ENCODE measurements around the gene INPP1. TPM values are rescaled to one million over a fixed set of nuclear protein-coding genes. Genes with fewer than 3 reads are reported as not detected.

Gene INPP1
- total RNA-seq, 6 donors from 2014 or later = 17.6 to 37.6 (median 26.9) TPM

DNA sequence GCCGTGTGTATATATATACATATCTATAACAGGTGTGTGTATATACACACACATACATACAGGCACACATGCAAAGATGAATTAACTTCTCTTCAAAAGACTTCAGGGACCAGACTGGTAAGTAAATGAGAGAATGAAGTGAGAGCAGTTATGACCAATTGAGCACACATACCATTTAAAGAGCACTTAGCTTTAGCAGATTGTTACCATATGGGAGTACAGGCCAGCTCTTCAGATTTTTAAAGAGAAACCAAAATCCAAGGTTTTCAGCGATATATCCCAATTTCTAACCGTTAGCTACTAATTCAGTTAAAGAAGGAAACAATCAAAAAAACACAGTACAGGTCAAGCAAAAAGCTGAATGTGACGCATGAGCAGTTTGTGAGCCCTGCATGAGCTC lies 23.7 kb downstream of the INPP1 start:
- 92 to 93% methylated on average over 4 of the region's 4 CpGs for WGBS, 2 donors
- no peak overlapping the region for H3K27ac ChIP-seq
- no peaks in the 10 kb centered on the region for H3K9me3 ChIP-seq
- no peaks in the 10 kb centered on the region for H3K4me1 ChIP-seq
- TF ChIP-seq EP300 (IDR thresholded peaks at IDR 0.05) (no peak), POLR2A (IDR thresholded peaks at IDR 0.05) (no peak), POLR2AphosphoS5 (IDR thresholded peaks at IDR 0.05) (no peak)
- TF ChIP-seq, protein P1, sequence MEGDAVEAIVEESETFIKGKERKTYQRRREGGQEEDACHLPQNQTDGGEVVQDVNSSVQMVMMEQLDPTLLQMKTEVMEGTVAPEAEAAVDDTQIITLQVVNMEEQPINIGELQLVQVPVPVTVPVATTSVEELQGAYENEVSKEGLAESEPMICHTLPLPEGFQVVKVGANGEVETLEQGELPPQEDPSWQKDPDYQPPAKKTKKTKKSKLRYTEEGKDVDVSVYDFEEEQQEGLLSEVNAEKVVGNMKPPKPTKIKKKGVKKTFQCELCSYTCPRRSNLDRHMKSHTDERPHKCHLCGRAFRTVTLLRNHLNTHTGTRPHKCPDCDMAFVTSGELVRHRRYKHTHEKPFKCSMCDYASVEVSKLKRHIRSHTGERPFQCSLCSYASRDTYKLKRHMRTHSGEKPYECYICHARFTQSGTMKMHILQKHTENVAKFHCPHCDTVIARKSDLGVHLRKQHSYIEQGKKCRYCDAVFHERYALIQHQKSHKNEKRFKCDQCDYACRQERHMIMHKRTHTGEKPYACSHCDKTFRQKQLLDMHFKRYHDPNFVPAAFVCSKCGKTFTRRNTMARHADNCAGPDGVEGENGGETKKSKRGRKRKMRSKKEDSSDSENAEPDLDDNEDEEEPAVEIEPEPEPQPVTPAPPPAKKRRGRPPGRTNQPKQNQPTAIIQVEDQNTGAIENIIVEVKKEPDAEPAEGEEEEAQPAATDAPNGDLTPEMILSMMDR (IDR thresholded peaks at IDR 0.05) = no peak
- H3K27me3 ChIP-seq = no peaks in the 10 kb centered on the region
- no peak for DNase-seq
- no peak for ATAC-seq (ENCODE audit: low FRiP score in 2 of 2)
- H3K4me3 ChIP-seq = no peak overlapping the region
- H3K36me3 ChIP-seq = peaks cover 7 to 81% (median 22%) of the 10 kb centered on the region in 4 donors

DNA sequence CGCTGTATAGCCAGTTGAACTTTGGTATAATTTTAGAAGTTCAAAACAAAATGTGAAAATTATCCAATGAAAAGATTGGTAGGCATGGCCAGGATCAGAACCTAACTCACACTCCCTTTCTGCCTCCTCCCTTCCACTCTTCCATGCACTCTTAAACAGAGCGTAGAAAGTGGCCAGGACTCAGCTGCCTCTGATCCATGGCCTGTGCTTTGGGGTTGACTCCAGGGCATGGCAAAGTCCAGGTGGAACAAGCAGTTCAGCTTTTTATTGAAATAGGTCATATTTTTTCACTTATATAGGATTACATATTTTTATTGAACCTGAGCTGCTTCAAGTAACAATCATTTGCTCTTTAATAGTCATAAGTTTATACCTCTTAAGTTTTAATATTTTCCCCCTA lies 26.2 kb downstream of the INPP1 start:
- H3K4me1 ChIP-seq = peaks cover 0 to 3% (median 0%) of the 10 kb centered on the region in 4 donors
- ATAC-seq (ENCODE audit: low FRiP score in 2 of 2) = no peak

DNA sequence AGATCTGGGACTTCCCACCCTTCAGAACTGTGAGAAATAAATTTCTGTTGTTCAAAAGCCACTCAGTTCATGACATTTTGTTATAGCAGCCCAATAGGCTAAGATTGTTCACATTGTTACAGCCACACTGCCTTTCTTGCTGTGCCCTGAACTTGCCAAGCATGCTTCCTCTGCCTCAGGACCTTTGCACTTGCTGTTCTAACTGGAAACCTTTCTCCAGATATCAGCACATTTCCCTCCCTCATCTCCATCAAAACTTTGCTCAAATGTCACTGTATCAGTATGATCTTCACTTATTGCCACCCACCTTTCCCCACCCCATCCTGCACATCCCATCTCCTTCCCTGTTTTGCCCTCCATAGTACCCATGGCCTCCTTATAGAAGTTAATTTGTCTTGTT lies 32.7 kb downstream of the INPP1 start:
- no peak for DNase-seq
- Histone ChIP-seq H3K36me3 (peaks cover 0 to 6% (median 1%) of the 10 kb centered on the region in 4 donors), H3K4me3 (no peak overlapping the region), H3K27ac (no peak overlapping the region), H3K27me3 (no peaks in the 10 kb centered on the region), H3K9me3 (no peaks in the 10 kb centered on the region), H3K4me1 (peaks cover 0 to 3% (median 0%) of the 10 kb centered on the region in 4 donors)
- no peak for ATAC-seq (ENCODE audit: low FRiP score in 2 of 2)
- TF ChIP-seq, protein P1 (IDR thresholded peaks at IDR 0.05) = no peak
- TF ChIP-seq EP300 (IDR thresholded peaks at IDR 0.05) (no peak), POLR2AphosphoS5 (IDR thresholded peaks at IDR 0.05) (no peak), POLR2A (IDR thresholded peaks at IDR 0.05) (no peak)

More for the DNA sequence above, 26.2 kb downstream of the INPP1 start:
- no peak for DNase-seq
- Histone ChIP-seq H3K36me3 (peaks cover 7 to 66% (median 18%) of the 10 kb centered on the region in 4 donors), H3K27me3 (no peaks in the 10 kb centered on the region), H3K27ac (no peak overlapping the region), H3K4me3 (no peak overlapping the region), H3K9me3 (no peaks in the 10 kb centered on the region)
- TF ChIP-seq, protein P1 (IDR thresholded peaks at IDR 0.05) = no peak
- TF ChIP-seq EP300 (IDR thresholded peaks at IDR 0.05) (no peak), POLR2A (IDR thresholded peaks at IDR 0.05) (no peak), POLR2AphosphoS5 (IDR thresholded peaks at IDR 0.05) (no peak)
- 97 to 99% methylated on average over 2 of the region's 2 CpGs for WGBS, 2 donors

- peaks cover 0 to 3% (median 0%) of the 10 kb centered on the region in 4 donors for H3K4me1 ChIP-seq
- no peaks in the 10 kb centered on the region for H3K9me3 ChIP-seq
- no peak overlapping the region for H3K27ac ChIP-seq
- no peaks in the 10 kb centered on the region for H3K27me3 ChIP-seq
- ATAC-seq (ENCODE audit: low FRiP score in 2 of 2) = no peak
- peaks cover 0 to under 1% (median 0%) of the 10 kb centered on the region in 4 donors for H3K36me3 ChIP-seq
- no peak for DNase-seq
- no peak overlapping the region for H3K4me3 ChIP-seq
- 58 to 60% methylated on average over 3 of the region's 3 CpGs for WGBS, 2 donors
- TF ChIP-seq, protein P1 (IDR thresholded peaks at IDR 0.05) = no peak
- TF ChIP-seq POLR2A (IDR thresholded peaks at IDR 0.05) (no peak), EP300 (IDR thresholded peaks at IDR 0.05) (no peak), POLR2AphosphoS5 (IDR thresholded peaks at IDR 0.05) (no peak)
Measured at GRCh38 chr2:190376591-190377245, 33.3 kb downstream of the INPP1 start.

DNA sequence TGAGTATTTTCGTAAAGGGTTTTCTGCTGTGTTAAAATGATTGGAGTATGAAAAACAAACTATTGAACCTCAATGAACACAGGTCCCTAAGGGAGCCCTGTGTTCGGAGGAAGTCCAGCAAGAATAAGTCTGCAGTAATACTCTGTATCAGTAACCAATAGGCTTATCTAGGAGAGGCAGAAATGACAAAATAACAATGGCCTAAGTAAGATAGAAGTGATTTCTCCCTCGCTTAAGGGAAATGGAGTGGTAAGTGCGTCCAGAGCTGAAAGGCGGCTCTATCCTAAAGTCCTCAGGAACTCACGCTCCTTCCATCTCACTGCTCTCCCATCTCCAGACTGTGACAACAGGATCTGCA lies 35.5 kb downstream of the INPP1 start:
- no peaks in the 10 kb centered on the region for H3K9me3 ChIP-seq
- ATAC-seq (ENCODE audit: low FRiP score in 2 of 2) (peak in 1 of 2 donors; percentile 28), DNase-seq (no peak)
- 76 to 81% methylated on average over 6 of the region's 6 CpGs for WGBS, 2 donors
- TF ChIP-seq, protein P1 (IDR thresholded peaks at IDR 0.05) = no peak
- TF ChIP-seq EP300 (IDR thresholded peaks at IDR 0.05) = no peak
- TF ChIP-seq POLR2A (IDR thresholded peaks at IDR 0.05) = no peak
- TF ChIP-seq POLR2AphosphoS5 (IDR thresholded peaks at IDR 0.05) = no peak
- H3K27ac ChIP-seq = no peak overlapping the region
- H3K36me3 ChIP-seq = no peaks in the 10 kb centered on the region
- no peak overlapping the region for H3K4me3 ChIP-seq
- H3K27me3 ChIP-seq = no peaks in the 10 kb centered on the region
- no peaks in the 10 kb centered on the region for H3K4me1 ChIP-seq

All from upper lobe of left lung (tissue), 6 donors.